Measurements from ENCODE around the gene NECTIN3. TPM values are rescaled to one million over a fixed set of nuclear protein-coding genes. Genes with fewer than 3 reads are reported as not detected.

NECTIN3 gene
- total and polyA plus RNA-seq, 7 donors, result 1.8 to 54.1 (median 20.0) TPM

DNA sequence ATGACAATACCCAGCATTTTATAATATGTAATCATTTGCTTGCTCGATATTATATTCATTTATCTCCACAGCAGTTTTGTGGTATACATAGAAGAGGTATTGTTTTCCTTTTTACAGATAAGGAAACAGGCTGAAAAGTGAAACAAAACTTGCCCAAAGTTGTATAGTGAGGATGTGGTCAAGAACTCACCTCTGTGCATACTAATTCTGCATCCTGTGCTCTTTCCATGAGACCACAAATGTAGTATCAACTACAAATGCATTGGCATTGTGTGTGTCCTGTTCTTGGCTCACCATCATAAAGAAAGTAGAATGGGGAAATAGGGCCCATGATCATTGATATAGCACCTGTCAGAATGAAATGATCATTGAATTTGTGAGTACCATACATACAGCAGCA is 167.3 kb downstream of the NECTIN3 start:
- no peak overlapping the region for H3K27ac ChIP-seq
- no peaks in the 10 kb centered on the region for H3K36me3 ChIP-seq
- peaks cover 0 to 7% (median under 1%) of the 10 kb centered on the region in 4 donors for H3K9me3 ChIP-seq
- H3K27me3 ChIP-seq, result no peaks in the 10 kb centered on the region
- no peaks in the 10 kb centered on the region for H3K4me1 ChIP-seq
- intact Hi-C loops (cut with DNase I), result no loop called here
- no peak for DNase-seq
- TF ChIP-seq, protein P1, sequence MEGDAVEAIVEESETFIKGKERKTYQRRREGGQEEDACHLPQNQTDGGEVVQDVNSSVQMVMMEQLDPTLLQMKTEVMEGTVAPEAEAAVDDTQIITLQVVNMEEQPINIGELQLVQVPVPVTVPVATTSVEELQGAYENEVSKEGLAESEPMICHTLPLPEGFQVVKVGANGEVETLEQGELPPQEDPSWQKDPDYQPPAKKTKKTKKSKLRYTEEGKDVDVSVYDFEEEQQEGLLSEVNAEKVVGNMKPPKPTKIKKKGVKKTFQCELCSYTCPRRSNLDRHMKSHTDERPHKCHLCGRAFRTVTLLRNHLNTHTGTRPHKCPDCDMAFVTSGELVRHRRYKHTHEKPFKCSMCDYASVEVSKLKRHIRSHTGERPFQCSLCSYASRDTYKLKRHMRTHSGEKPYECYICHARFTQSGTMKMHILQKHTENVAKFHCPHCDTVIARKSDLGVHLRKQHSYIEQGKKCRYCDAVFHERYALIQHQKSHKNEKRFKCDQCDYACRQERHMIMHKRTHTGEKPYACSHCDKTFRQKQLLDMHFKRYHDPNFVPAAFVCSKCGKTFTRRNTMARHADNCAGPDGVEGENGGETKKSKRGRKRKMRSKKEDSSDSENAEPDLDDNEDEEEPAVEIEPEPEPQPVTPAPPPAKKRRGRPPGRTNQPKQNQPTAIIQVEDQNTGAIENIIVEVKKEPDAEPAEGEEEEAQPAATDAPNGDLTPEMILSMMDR (IDR thresholded peaks at IDR 0.05), result no peak
- no peak for TF ChIP-seq EP300 (IDR thresholded peaks at IDR 0.05)
- no peak for TF ChIP-seq POLR2AphosphoS5 (IDR thresholded peaks at IDR 0.05)
- TF ChIP-seq POLR2A (IDR thresholded peaks at IDR 0.05), result no peak
- no peak overlapping the region for H3K4me3 ChIP-seq
- WGBS, 2 donors, result 28 to 63% methylated on average over 1 of the region's 1 CpG

DNA sequence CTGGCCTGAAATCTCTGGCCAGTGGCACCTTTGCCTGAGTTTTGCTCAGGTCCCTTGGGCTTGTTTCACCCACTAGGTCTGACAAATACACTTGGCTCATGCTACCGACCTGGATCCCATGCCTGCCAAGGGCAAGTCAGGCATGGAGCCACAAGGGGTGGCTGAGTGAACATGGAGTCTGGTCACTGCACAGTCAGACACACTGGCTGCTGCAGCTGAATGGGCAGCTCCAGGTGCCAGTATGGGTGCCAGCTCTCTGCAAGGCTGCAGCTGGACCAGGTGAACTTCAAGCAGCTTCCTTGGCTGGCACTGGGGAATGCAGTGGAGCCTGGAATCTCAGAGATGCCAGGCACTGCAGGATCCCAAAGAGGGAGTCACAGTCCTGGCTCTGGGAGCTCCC is 170.3 kb downstream of the NECTIN3 start:
- WGBS, 2 donors, result 71 to 90% methylated on average over 1 of the region's 1 CpG
- Histone ChIP-seq H3K4me3 (no peak overlapping the region), H3K27ac (no peak overlapping the region), H3K36me3 (no peaks in the 10 kb centered on the region), H3K9me3 (peaks cover 0 to 7% (median under 1%) of the 10 kb centered on the region in 4 donors), H3K4me1 (no peaks in the 10 kb centered on the region), H3K27me3 (no peaks in the 10 kb centered on the region)
- TF ChIP-seq POLR2AphosphoS5 (IDR thresholded peaks at IDR 0.05) (no peak), EP300 (IDR thresholded peaks at IDR 0.05) (no peak), POLR2A (IDR thresholded peaks at IDR 0.05) (no peak)
- TF ChIP-seq, protein P1 (IDR thresholded peaks at IDR 0.05), result no peak
- intact Hi-C loops (cut with DNase I), result no loop called here
- peak; percentile 40 for DNase-seq

All from sigmoid colon (tissue), 7 donors.